ENCODE measurements around the gene OSGEP.
A peak's percentile ranks its signal among the peaks of the same experiment; 100 is the strongest.

The OSGEP gene

GRCh38 chr14:20454516-20455354 lies at the start of gene OSGEP, which contains the start of gene APEX1:
Gene OSGEP, minus strand, starts transcription at chr14:20454812. Its CDS starts 129 bp downstream, at chr14:20454683.
Gene APEX1, plus strand, starts transcription at chr14:20455226. Its CDS starts 420 bp downstream, at chr14:20455646.
- Mint-ChIP-seq H3K27me3 (no peaks in the 10 kb centered on the region), H3K27ac (no peak within 1 kb of the TSS), H3K4me3 (peak within 1 kb of the TSS; percentile 36), H3K9me3 (no peaks in the 10 kb centered on the region), H3K36me3 (peaks cover 40% of the 10 kb centered on the region), H3K4me1 (peaks cover 28% of the 10 kb centered on the region)
- CTCF ChIA-PET, result interaction anchor here (1.0 to 2.4 kb wide), 4 partner anchors 14 to 159 kb away, joined by 3 to 20 read pairs (median 4); partner anchors contain the start of gene TEP1
- DNase-seq, result peak; percentile 99

GRCh38 chr14:20503898-20504297 lies 49.3 kb upstream of the OSGEP start:
- H3K36me3 Mint-ChIP-seq, result no peaks in the 10 kb centered on the region
- no peak for DNase-seq
- H3K4me3 Mint-ChIP-seq, result no peak overlapping the region
- CTCF ChIA-PET, result no interaction called here
- H3K9me3 Mint-ChIP-seq, result no peaks in the 10 kb centered on the region
- H3K27me3 Mint-ChIP-seq, result peaks cover 3% of the 10 kb centered on the region
- no peak overlapping the region for H3K27ac Mint-ChIP-seq
- H3K4me1 Mint-ChIP-seq, result peaks cover 2% of the 10 kb centered on the region

GRCh38 chr14:20501346-20501745 lies 46.7 kb upstream of the OSGEP start:
- no peaks in the 10 kb centered on the region for H3K36me3 Mint-ChIP-seq
- H3K27ac Mint-ChIP-seq, result no peak overlapping the region
- DNase-seq, result no peak
- peaks cover 3% of the 10 kb centered on the region for H3K27me3 Mint-ChIP-seq
- CTCF ChIA-PET, result no interaction called here
- H3K4me3 Mint-ChIP-seq, result no peak overlapping the region
- no peaks in the 10 kb centered on the region for H3K9me3 Mint-ChIP-seq
- peaks cover 2% of the 10 kb centered on the region for H3K4me1 Mint-ChIP-seq

GRCh38 chr14:20499881-20500280 lies 45.3 kb upstream of the OSGEP start:
- H3K9me3 Mint-ChIP-seq, result no peaks in the 10 kb centered on the region
- H3K27me3 Mint-ChIP-seq, result peaks cover 7% of the 10 kb centered on the region
- CTCF ChIA-PET, result no interaction called here
- peaks cover 15% of the 10 kb centered on the region for H3K4me1 Mint-ChIP-seq
- H3K4me3 Mint-ChIP-seq, result no peak overlapping the region
- no peak for DNase-seq
- H3K36me3 Mint-ChIP-seq, result no peaks in the 10 kb centered on the region
- H3K27ac Mint-ChIP-seq, result no peak overlapping the region

GRCh38 chr14:20499108-20499507 lies 44.5 kb upstream of the OSGEP start:
- Mint-ChIP-seq H3K36me3 (no peaks in the 10 kb centered on the region), H3K4me1 (peaks cover 18% of the 10 kb centered on the region), H3K4me3 (no peak overlapping the region), H3K27me3 (peaks cover 7% of the 10 kb centered on the region), H3K9me3 (no peaks in the 10 kb centered on the region), H3K27ac (no peak overlapping the region)
- DNase-seq, result no peak
- CTCF ChIA-PET, result no interaction called here

- H3K27me3 Mint-ChIP-seq, result peaks cover 7% of the 10 kb centered on the region
- H3K4me3 Mint-ChIP-seq, result no peak overlapping the region
- peaks cover 20% of the 10 kb centered on the region for H3K4me1 Mint-ChIP-seq
- no peaks in the 10 kb centered on the region for H3K36me3 Mint-ChIP-seq
- CTCF ChIA-PET, result interaction anchor here (1.0 kb wide), 1 partner anchor 111 kb away, joined by 4 read pairs; no protein-coding TSS in a partner anchor
- no peaks in the 10 kb centered on the region for H3K9me3 Mint-ChIP-seq
- DNase-seq, result no peak
- no peak overlapping the region for H3K27ac Mint-ChIP-seq
These were observed 44.0 kb upstream of the OSGEP start for GRCh38 chr14:20498622-20499021.

GRCh38 chr14:20494935-20495766 lies 40.5 kb upstream of the OSGEP start:
- CTCF ChIA-PET, result no interaction called here
- Mint-ChIP-seq H3K36me3 (no peaks in the 10 kb centered on the region), H3K4me1 (peaks cover 47% of the 10 kb centered on the region), H3K27ac (peak overlapping the region; percentile 44), H3K4me3 (no peak overlapping the region), H3K27me3 (peaks cover 4% of the 10 kb centered on the region), H3K9me3 (no peaks in the 10 kb centered on the region)
- no peak for DNase-seq

- H3K9me3 Mint-ChIP-seq, result no peaks in the 10 kb centered on the region
- CTCF ChIA-PET, result no interaction called here
- H3K4me1 Mint-ChIP-seq, result peaks cover 61% of the 10 kb centered on the region
- peaks cover 2% of the 10 kb centered on the region for H3K36me3 Mint-ChIP-seq
- peaks cover 4% of the 10 kb centered on the region for H3K27me3 Mint-ChIP-seq
- no peak overlapping the region for H3K4me3 Mint-ChIP-seq
- no peak for DNase-seq
- peak overlapping the region; percentile 73 for H3K27ac Mint-ChIP-seq
These were observed 39.0 kb upstream of the OSGEP start for GRCh38 chr14:20493634-20494033.

- H3K4me1 Mint-ChIP-seq, result peaks cover 71% of the 10 kb centered on the region
- H3K9me3 Mint-ChIP-seq, result no peaks in the 10 kb centered on the region
- H3K36me3 Mint-ChIP-seq, result peaks cover 4% of the 10 kb centered on the region
- DNase-seq, result no peak
- H3K27ac Mint-ChIP-seq, result no peak overlapping the region
- peaks cover 4% of the 10 kb centered on the region for H3K27me3 Mint-ChIP-seq
- H3K4me3 Mint-ChIP-seq, result no peak overlapping the region
- CTCF ChIA-PET, result no interaction called here
These were observed 37.9 kb upstream of the OSGEP start for GRCh38 chr14:20492486-20492885.

GRCh38 chr14:20490563-20490962 lies 36.0 kb upstream of the OSGEP start:
- CTCF ChIA-PET, result interaction anchor here (2.9 kb wide), 1 partner anchor 119 kb away, joined by 11 read pairs; no protein-coding TSS in a partner anchor
- Mint-ChIP-seq H3K4me1 (peaks cover 76% of the 10 kb centered on the region), H3K4me3 (no peak overlapping the region), H3K27me3 (peaks cover 4% of the 10 kb centered on the region), H3K36me3 (peaks cover 4% of the 10 kb centered on the region), H3K27ac (peak overlapping the region; percentile 81), H3K9me3 (no peaks in the 10 kb centered on the region)
- DNase-seq, result no peak

GRCh38 chr14:20489093-20489994 lies 34.7 kb upstream of the OSGEP start:
- H3K27me3 Mint-ChIP-seq, result no peaks in the 10 kb centered on the region
- peaks cover 68% of the 10 kb centered on the region for H3K4me1 Mint-ChIP-seq
- peak overlapping the region; percentile 81 for H3K27ac Mint-ChIP-seq
- CTCF ChIA-PET, result interaction anchor here (0.7 to 3.1 kb wide), 3 partner anchors 75 to 145 kb away, joined by 3 to 12 read pairs (median 11); no protein-coding TSS in a partner anchor
- peaks cover 4% of the 10 kb centered on the region for H3K36me3 Mint-ChIP-seq
- H3K9me3 Mint-ChIP-seq, result no peaks in the 10 kb centered on the region
- peak; percentile 42 for DNase-seq
- H3K4me3 Mint-ChIP-seq, result peak overlapping the region; percentile 16

- no peak for DNase-seq
- H3K27ac Mint-ChIP-seq, result no peak overlapping the region
- CTCF ChIA-PET, result interaction anchor here (0.6 to 3.1 kb wide), 5 partner anchors 17 to 122 kb away, joined by 3 to 12 read pairs (median 5); no protein-coding TSS in a partner anchor
- H3K9me3 Mint-ChIP-seq, result no peaks in the 10 kb centered on the region
- H3K27me3 Mint-ChIP-seq, result no peaks in the 10 kb centered on the region
- peaks cover 4% of the 10 kb centered on the region for H3K36me3 Mint-ChIP-seq
- peaks cover 56% of the 10 kb centered on the region for H3K4me1 Mint-ChIP-seq
- H3K4me3 Mint-ChIP-seq, result no peak overlapping the region
These were observed 32.7 kb upstream of the OSGEP start for GRCh38 chr14:20487396-20487725.

GRCh38 chr14:20486684-20487395 lies 32.2 kb upstream of the OSGEP start:
- H3K27me3 Mint-ChIP-seq, result no peaks in the 10 kb centered on the region
- H3K36me3 Mint-ChIP-seq, result peaks cover 4% of the 10 kb centered on the region
- no peak overlapping the region for H3K4me3 Mint-ChIP-seq
- CTCF ChIA-PET, result interaction anchor here (0.5 to 3.1 kb wide), 5 partner anchors 17 to 157 kb away, joined by 3 to 12 read pairs (median 3); no protein-coding TSS in a partner anchor
- peak overlapping the region; percentile 2 for H3K27ac Mint-ChIP-seq
- peaks cover 53% of the 10 kb centered on the region for H3K4me1 Mint-ChIP-seq
- no peak for DNase-seq
- no peaks in the 10 kb centered on the region for H3K9me3 Mint-ChIP-seq

All from activated naive CD4-positive, alpha-beta T cell treated with anti-CD3 and anti-CD28 coated beads, Interleukin-2, amount 10 ng/mL, durations not matched to agents 7 days and 5 days (primary cell).